ENCODE data around the gene TANC2. TPM values are rescaled to one million over a fixed set of nuclear protein-coding genes. Genes with fewer than 3 reads are reported as not detected.

TANC2 gene
- total and polyA plus RNA-seq, 9 of the 15 experiments (the other 6 are each of a cell fraction or from before 2014, with no cell fraction given), result 0.46 to 7.8 (median 4.5) TPM

DNA sequence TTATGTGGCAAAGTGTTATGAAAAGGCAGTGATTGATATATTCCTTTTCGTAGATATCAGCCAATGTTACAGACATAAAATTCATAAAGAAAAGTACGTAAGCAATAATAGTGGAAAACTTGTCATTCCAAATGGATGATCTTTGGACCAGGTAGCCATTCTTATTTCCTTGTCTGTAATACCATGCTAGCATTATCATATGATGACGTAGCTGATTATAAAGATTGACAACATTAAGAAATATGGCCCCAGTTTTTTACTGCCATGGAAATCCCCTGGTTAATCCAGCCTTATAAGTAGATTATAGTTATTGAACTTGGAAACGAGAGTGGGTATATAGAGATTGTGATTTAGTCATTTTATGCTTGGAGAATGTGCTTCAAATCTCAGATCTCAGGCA lies 8.8 kb downstream of the TANC2 start (continued):
- no peak for TF ChIP-seq ZSCAN32 (CRISPR knock-in tag; IDR thresholded peaks at IDR 0.05)
- TF ChIP-seq, protein P1, sequence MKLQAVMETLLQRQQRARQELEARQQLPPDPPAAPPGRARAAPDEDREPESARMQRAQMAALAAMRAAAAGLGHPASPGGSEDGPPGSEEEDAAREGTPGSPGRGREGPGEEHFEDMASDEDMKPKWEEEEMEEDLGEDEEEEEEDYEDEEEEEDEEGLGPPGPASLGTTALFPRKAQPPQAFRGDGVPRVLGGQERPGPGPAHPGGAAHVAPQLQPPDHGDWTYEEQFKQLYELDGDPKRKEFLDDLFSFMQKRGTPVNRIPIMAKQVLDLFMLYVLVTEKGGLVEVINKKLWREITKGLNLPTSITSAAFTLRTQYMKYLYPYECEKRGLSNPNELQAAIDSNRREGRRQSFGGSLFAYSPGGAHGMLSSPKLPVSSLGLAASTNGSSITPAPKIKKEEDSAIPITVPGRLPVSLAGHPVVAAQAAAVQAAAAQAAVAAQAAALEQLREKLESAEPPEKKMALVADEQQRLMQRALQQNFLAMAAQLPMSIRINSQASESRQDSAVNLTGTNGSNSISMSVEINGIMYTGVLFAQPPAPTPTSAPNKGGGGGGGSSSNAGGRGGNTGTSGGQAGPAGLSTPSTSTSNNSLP (IDR thresholded peaks at IDR 0.05; ENCODE audit: borderline replicate concordance, low read depth, low read length), result no peak
- TF ChIP-seq CEBPG (CRISPR knock-in tag; IDR thresholded peaks at IDR 0.05), result no peak
- TF ChIP-seq CEBPG (tag; conservative IDR thresholded peaks at IDR 0.05 in 1 of 2, IDR thresholded peaks at IDR 0.05 in 1 of 2), result no peak
- TF ChIP-seq, protein P2, sequence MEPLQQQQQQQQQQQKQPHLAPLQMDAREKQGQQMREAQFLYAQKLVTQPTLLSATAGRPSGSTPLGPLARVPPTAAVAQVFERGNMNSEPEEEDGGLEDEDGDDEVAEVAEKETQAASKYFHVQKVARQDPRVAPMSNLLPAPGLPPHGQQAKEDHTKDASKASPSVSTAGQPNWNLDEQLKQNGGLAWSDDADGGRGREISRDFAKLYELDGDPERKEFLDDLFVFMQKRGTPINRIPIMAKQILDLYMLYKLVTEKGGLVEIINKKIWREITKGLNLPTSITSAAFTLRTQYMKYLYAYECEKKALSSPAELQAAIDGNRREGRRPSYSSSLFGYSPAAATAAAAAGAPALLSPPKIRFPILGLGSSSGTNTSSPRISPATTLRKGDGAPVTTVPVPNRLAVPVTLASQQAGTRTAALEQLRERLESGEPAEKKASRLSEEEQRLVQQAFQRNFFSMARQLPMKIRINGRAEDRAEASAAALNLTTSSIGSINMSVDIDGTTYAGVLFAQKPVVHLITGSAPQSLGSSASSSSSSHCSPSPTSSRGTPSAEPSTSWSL (CRISPR knock-in tag; IDR thresholded peaks at IDR 0.05; ENCODE audit: borderline replicate concordance), result no peak
- TF ChIP-seq E2F3 (CRISPR knock-in tag; IDR thresholded peaks at IDR 0.05), result no peak
- no peak for TF ChIP-seq NEUROD1 (IDR thresholded peaks at IDR 0.05; ENCODE audit: borderline replicate concordance, low read depth, low read length, partially characterized antibody)
- no peak for TF ChIP-seq ZSCAN29 (IDR thresholded peaks at IDR 0.05)
- TF ChIP-seq, protein P3, sequence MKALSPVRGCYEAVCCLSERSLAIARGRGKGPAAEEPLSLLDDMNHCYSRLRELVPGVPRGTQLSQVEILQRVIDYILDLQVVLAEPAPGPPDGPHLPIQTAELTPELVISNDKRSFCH (CRISPR knock-in tag; IDR thresholded peaks at IDR 0.05), result no peak
- TF ChIP-seq, protein P3 (tag; IDR thresholded peaks at IDR 0.05), result no peak
